ENCODE measurements around the gene RPN2.

RPN2 gene

GRCh38 chr20:37276494-37277252 lies 97.5 kb downstream of the RPN2 start:
- peak; percentile 5 for TF ChIP-seq CTCF (IDR thresholded peaks at IDR 0.05; ENCODE audit: insufficient read depth, missing control alignments)
- DNase-seq (ENCODE audit: insufficient read length, low spot score) (no peak), FAIRE-seq (no peak)

GRCh38 chr20:37277253-37277593 lies 98.1 kb downstream of the RPN2 start:
- FAIRE-seq (no peak), DNase-seq (ENCODE audit: insufficient read length, low spot score) (no peak)
- no peak for TF ChIP-seq CTCF (IDR thresholded peaks at IDR 0.05; ENCODE audit: insufficient read depth, missing control alignments)

- FAIRE-seq, result no peak
- no peak for TF ChIP-seq CTCF (IDR thresholded peaks at IDR 0.05; ENCODE audit: insufficient read depth, missing control alignments)
- DNase-seq (ENCODE audit: insufficient read length, low spot score), result no peak
These were observed 99.9 kb downstream of the RPN2 start for GRCh38 chr20:37278966-37279590.

- no peak for DNase-seq (ENCODE audit: insufficient read length, low spot score)
- FAIRE-seq, result no peak
- TF ChIP-seq CTCF (IDR thresholded peaks at IDR 0.05; ENCODE audit: insufficient read depth, missing control alignments), result no peak
These were observed 100.7 kb downstream of the RPN2 start for GRCh38 chr20:37279820-37280219.

- TF ChIP-seq CTCF (IDR thresholded peaks at IDR 0.05; ENCODE audit: insufficient read depth, missing control alignments), result no peak
- DNase-seq (ENCODE audit: insufficient read length, low spot score) (no peak), FAIRE-seq (no peak)
These were observed 101.3 kb downstream of the RPN2 start for GRCh38 chr20:37280403-37280802.

- DNase-seq (ENCODE audit: insufficient read length, low spot score), result no peak
- no peak for FAIRE-seq
- TF ChIP-seq CTCF (IDR thresholded peaks at IDR 0.05; ENCODE audit: insufficient read depth, missing control alignments), result peak; percentile 8
These were observed 103.4 kb downstream of the RPN2 start for GRCh38 chr20:37282556-37282955.

GRCh38 chr20:37283530-37284195 lies 104.5 kb downstream of the RPN2 start:
- DNase-seq (ENCODE audit: insufficient read length, low spot score) (no peak), FAIRE-seq (no peak)

More at GRCh38 chr20:37283530-37284195, 104.5 kb downstream of the RPN2 start:
- no peak for TF ChIP-seq CTCF (IDR thresholded peaks at IDR 0.05; ENCODE audit: insufficient read depth, missing control alignments)

Data from D721Med (cell line).